Keratinocyte (primary cell): ENCODE measurements around the gene SEMA4D. TPM values are rescaled to one million over a fixed set of nuclear protein-coding genes. Genes with fewer than 3 reads are reported as not detected.

Source experiments
- DNase-seq: peaks from one replicate; pipeline ENCODE4 v3.0.0-alpha.2; 2011; ENCODE audit warnings: low read depth, missing footprints, low spot score
- FAIRE-seq: peaks from 2 replicates; lab custom pipeline; 2011; peaks lifted over from hg19 to GRCh38; lab: Jason Lieb, UNC
- H2AFZ ChIP-seq: 2 replicates; pipeline ENCODE4 v1.6.0; 2012; ENCODE audit warnings: low read length, control low read depth, inconsistent platforms; ENCODE audit not compliant: control insufficient read depth
- H3K27ac ChIP-seq: 2 replicates; pipeline ENCODE4 v1.5.1; 2011; ENCODE audit warnings: low read length; ENCODE audit not compliant: control insufficient read depth, insufficient read depth
- H3K27me3 ChIP-seq: 3 replicates; pipeline ENCODE4 v1.6.0; 2011; ENCODE audit warnings: low read length; ENCODE audit not compliant: control insufficient read depth, insufficient read depth; ENCODE audit errors: extremely low read depth
- H3K36me3 ChIP-seq, 2 experiments: 2 replicates in 1 of 2; 3 replicates in 1 of 2; pipeline ENCODE4 v1.5.1; 2011; ENCODE audit warnings: low read length in 2 of 2, mild to moderate bottlenecking in 1 of 2; ENCODE audit not compliant: control insufficient read depth in 2 of 2, insufficient read depth in 2 of 2; ENCODE audit errors: extremely low read depth in 1 of 2
- H3K4me1 ChIP-seq: 3 replicates; pipeline ENCODE4 v1.5.1; 2011; ENCODE audit warnings: low read length; ENCODE audit not compliant: control insufficient read depth, insufficient read depth; ENCODE audit errors: extremely low read depth
- H3K4me2 ChIP-seq: 3 replicates; pipeline ENCODE4 v1.6.0; 2011; ENCODE audit warnings: low read depth, low read length; ENCODE audit not compliant: control insufficient read depth, insufficient read depth; ENCODE audit errors: extremely low read depth
- H3K4me3 ChIP-seq, 3 experiments: fragments of 200-600 bp in 1 of 3; sonication (generic) in 1 of 3; 2 replicates in 2 of 3; 3 replicates in 1 of 3; pipeline ENCODE4 v1.5.1; 2011 to 2016; ENCODE audit warnings: low read length in 3 of 3, mild to moderate bottlenecking in 3 of 3, control low read depth in 2 of 3, inconsistent platforms in 1 of 3, low read depth in 1 of 3, mixed read lengths in 1 of 3, mixed run types in 1 of 3, moderate library complexity in 1 of 3; ENCODE audit not compliant: control insufficient read depth in 2 of 3, insufficient read depth in 2 of 3; ENCODE audit errors: extremely low read depth in 1 of 3
- H3K79me2 ChIP-seq: 2 replicates; pipeline ENCODE4 v1.6.0; 2012; ENCODE audit warnings: low read length; ENCODE audit not compliant: control insufficient read depth, insufficient read depth
- H3K9ac ChIP-seq: 3 replicates; pipeline ENCODE4 v1.6.0; 2011; ENCODE audit warnings: low read length; ENCODE audit not compliant: control insufficient read depth, insufficient read depth; ENCODE audit errors: extremely low read depth
- H3K9me1 ChIP-seq: 3 replicates; pipeline ENCODE4 v1.6.0; 2011; ENCODE audit warnings: low read length; ENCODE audit not compliant: control insufficient read depth, insufficient read depth; ENCODE audit errors: extremely low read depth
- H3K9me3 ChIP-seq: 2 replicates; pipeline ENCODE4 v1.5.1; 2012; ENCODE audit warnings: low read depth, low read length; ENCODE audit not compliant: control insufficient read depth
- H4K20me1 ChIP-seq: 3 replicates; pipeline ENCODE4 v1.6.0; 2011; ENCODE audit warnings: low read length; ENCODE audit not compliant: control insufficient read depth, insufficient read depth; ENCODE audit errors: extremely low read depth
- EZH2 ChIP-seq: IDR thresholded peaks from one replicate; pipeline ENCODE4 v1.6.1; 2012; ENCODE audit warnings: inconsistent platforms, mild to moderate bottlenecking, low read length, moderate library complexity
- dilution Hi-C: fragments of 300-500 bp; cut with MboI; formaldehyde crosslinking; loops from one replicate; pipeline ENCODE4 v1.7.0; 2020; ENCODE audit warnings: low sequenced_read_pairs; ENCODE audit not compliant: extremely low pct_ligation_motif_present
- polyA plus RNA-seq, 5 experiments: library from polyadenylated mRNA; depleted of rRNA in 3 of 5; stranded (reverse) in 3 of 5; stranded (forward) in 1 of 5; unstranded in 1 of 5; fragments of >200 nt; gene quantifications; 1 replicate in 1 of 5; 2 replicates in 3 of 5; 3 replicates in 1 of 5; pipeline versions ENCODE4 v1.2.1 to v1.2.3, GENCODE V29; 2011 to 2012; ENCODE audit warnings: missing spikeins in 2 of 5, low read depth in 1 of 5, low replicate concordance in 1 of 5
- TF ChIP-seq, protein P1 (sequence below), 3 experiments: IDR thresholded peaks in 1 of 3; conservative IDR thresholded peaks in 1 of 3; optimal IDR thresholded peaks in 1 of 3; 2 replicates in 2 of 3; 3 replicates in 1 of 3; pipeline versions ENCODE3 to v1.5.1; 2011; ENCODE audit warnings: low read length in 3 of 3, mild to moderate bottlenecking in 3 of 3, moderate library complexity in 2 of 3, control low read depth in 1 of 3, inconsistent platforms in 1 of 3; ENCODE audit not compliant: insufficient read depth in 2 of 3; ENCODE audit errors: extremely low read depth in 1 of 3

Gene SEMA4D
- polyA plus RNA-seq, 1 donor (not counting 4 experiments of a cell fraction or from before 2014, with no cell fraction given): 0.43 TPM

DNA sequence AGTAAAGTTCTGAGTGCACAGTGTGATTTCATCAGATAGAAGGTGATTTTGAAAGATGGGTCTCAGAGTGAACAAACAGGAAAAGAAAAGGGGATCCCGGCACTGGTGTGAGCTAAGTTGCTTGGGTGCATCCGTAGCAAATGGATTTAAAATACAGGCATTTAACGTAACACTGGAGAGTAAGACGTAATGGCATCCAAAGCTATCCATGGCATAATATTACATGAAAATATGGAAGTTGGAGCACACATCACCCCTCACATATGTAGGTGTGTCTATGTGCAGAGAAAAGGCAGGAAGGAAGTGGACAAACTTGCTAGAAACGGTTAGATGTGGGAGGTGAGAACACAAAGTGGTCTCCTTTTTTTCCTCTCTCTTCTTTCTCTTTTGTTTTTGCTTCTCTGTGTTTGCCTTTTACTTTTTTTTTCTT is 38.2 kb upstream of the SEMA4D start:
- no peaks in the 10 kb centered on the region for H3K36me3 ChIP-seq
- no peak for TF ChIP-seq EZH2
- TF ChIP-seq, protein P1, sequence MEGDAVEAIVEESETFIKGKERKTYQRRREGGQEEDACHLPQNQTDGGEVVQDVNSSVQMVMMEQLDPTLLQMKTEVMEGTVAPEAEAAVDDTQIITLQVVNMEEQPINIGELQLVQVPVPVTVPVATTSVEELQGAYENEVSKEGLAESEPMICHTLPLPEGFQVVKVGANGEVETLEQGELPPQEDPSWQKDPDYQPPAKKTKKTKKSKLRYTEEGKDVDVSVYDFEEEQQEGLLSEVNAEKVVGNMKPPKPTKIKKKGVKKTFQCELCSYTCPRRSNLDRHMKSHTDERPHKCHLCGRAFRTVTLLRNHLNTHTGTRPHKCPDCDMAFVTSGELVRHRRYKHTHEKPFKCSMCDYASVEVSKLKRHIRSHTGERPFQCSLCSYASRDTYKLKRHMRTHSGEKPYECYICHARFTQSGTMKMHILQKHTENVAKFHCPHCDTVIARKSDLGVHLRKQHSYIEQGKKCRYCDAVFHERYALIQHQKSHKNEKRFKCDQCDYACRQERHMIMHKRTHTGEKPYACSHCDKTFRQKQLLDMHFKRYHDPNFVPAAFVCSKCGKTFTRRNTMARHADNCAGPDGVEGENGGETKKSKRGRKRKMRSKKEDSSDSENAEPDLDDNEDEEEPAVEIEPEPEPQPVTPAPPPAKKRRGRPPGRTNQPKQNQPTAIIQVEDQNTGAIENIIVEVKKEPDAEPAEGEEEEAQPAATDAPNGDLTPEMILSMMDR (optimal IDR thresholded peaks at IDR 0.05 in 1 of 3, IDR thresholded peaks at IDR 0.05 in 1 of 3, conservative IDR thresholded peaks at IDR 0.05 in 1 of 3; ENCODE audit: extremely low read depth in 1 of 3, insufficient read depth in 2 of 3, low read length in 3 of 3): no peak
- dilution Hi-C loops: no loop called here
- H3K79me2 ChIP-seq: no peaks in the 10 kb centered on the region
- no peak overlapping the region for H3K4me3 ChIP-seq
- no peaks in the 10 kb centered on the region for H3K9me3 ChIP-seq
- H3K27me3 ChIP-seq: no peaks in the 10 kb centered on the region
- FAIRE-seq (no peak), DNase-seq (no peak)
- no peaks in the 10 kb centered on the region for H3K9me1 ChIP-seq
- H3K4me2 ChIP-seq: no peak overlapping the region
- H4K20me1 ChIP-seq: no peaks in the 10 kb centered on the region
- H3K27ac ChIP-seq: no peak overlapping the region
- no peak overlapping the region for H3K9ac ChIP-seq
- no peaks in the 10 kb centered on the region for H3K4me1 ChIP-seq
- no peak overlapping the region for H2AFZ ChIP-seq

DNA sequence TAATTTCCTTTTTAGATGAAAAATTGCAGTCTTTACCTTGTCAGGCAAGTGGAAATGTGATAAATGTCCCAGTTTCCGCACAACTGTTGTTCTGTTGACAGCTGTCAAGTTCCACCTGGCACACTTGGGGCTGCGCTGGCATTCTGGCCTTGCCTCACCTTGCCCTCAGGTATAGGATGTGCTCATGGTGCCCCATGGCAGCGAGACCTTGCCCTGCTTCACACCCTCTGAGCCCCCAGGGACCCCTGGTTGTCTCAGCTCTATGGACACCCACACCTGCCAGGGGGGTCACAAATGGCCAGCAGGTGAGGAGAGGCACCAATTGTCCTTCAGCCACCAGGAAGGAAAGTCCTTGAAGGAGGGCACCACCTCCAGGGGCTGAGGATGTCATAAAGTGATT is 37.5 kb upstream of the SEMA4D start:
- no peak overlapping the region for H3K9ac ChIP-seq
- no peak overlapping the region for H3K4me3 ChIP-seq
- H3K4me1 ChIP-seq: no peaks in the 10 kb centered on the region
- dilution Hi-C loops: no loop called here
- H2AFZ ChIP-seq: no peak overlapping the region
- H3K36me3 ChIP-seq: no peaks in the 10 kb centered on the region
- H3K79me2 ChIP-seq: no peaks in the 10 kb centered on the region
- no peaks in the 10 kb centered on the region for H3K9me3 ChIP-seq
- no peak for TF ChIP-seq EZH2
- TF ChIP-seq, protein P1 (optimal IDR thresholded peaks at IDR 0.05 in 1 of 3, IDR thresholded peaks at IDR 0.05 in 1 of 3, conservative IDR thresholded peaks at IDR 0.05 in 1 of 3; ENCODE audit: extremely low read depth in 1 of 3, insufficient read depth in 2 of 3, low read length in 3 of 3): no peak
- no peaks in the 10 kb centered on the region for H3K9me1 ChIP-seq
- no peak for DNase-seq
- no peak for FAIRE-seq
- no peak overlapping the region for H3K27ac ChIP-seq
- H3K27me3 ChIP-seq: no peaks in the 10 kb centered on the region
- no peak overlapping the region for H3K4me2 ChIP-seq
- H4K20me1 ChIP-seq: no peaks in the 10 kb centered on the region
